Neural progenitor cell (in vitro differentiated cells): ENCODE measurements around the gene NAPA. TPM values are rescaled to one million over a fixed set of nuclear protein-coding genes. Genes with fewer than 3 reads are reported as not detected.

Experiments
- DNase-seq: peaks from one replicate; pipeline ENCODE4 v3.0.0-alpha.2; 2016; ENCODE audit warnings: low spot score
- H2AFZ ChIP-seq: fragments of 200-600 bp; sonication (generic); replicated peaks from 2 replicates; pipeline ENCODE4 v1.6.1; 2016; ENCODE audit warnings: antibody characterized with exemption
- H3F3A ChIP-seq: fragments of 200-600 bp; sonication (generic); 2 replicates; pipeline ENCODE4 v1.6.1; 2016; ENCODE audit warnings: antibody characterized with exemption, low read depth
- H3K27ac ChIP-seq: fragments of 200-600 bp; sonication (generic); 2 replicates; pipeline ENCODE4 v1.5.1; 2016; ENCODE audit warnings: mild to moderate bottlenecking
- H3K27me3 ChIP-seq: fragments of 200-600 bp; sonication (generic); 2 replicates; pipeline ENCODE4 v1.6.1; 2016; ENCODE audit warnings: mild to moderate bottlenecking, moderate library complexity
- H3K36me3 ChIP-seq: fragments of 200-600 bp; sonication (generic); 2 replicates; pipeline ENCODE4 v1.5.1; 2016
- H3K4me1 ChIP-seq: fragments of 200-600 bp; sonication (generic); 2 replicates; pipeline ENCODE4 v1.6.1; 2016; ENCODE audit warnings: mixed run types
- H3K4me2 ChIP-seq: fragments of 200-600 bp; sonication (generic); 2 replicates; pipeline ENCODE4 v1.6.1; 2016
- H3K4me3 ChIP-seq: fragments of 200-600 bp; sonication (generic); 2 replicates; pipeline ENCODE4 v1.5.1; 2016
- H3K79me2 ChIP-seq: fragments of 200-600 bp; sonication (generic); 2 replicates; pipeline ENCODE4 v1.6.1; 2016; ENCODE audit warnings: low read depth
- H3K9ac ChIP-seq: fragments of 200-600 bp; sonication (generic); 2 replicates; pipeline ENCODE4 v1.6.1; 2016
- H3K9me3 ChIP-seq: fragments of 200-600 bp; sonication (generic); 2 replicates; pipeline ENCODE4 v1.5.1; 2016; ENCODE audit warnings: low read depth
- H4K20me1 ChIP-seq: fragments of 200-600 bp; sonication (generic); 2 replicates; pipeline ENCODE4 v1.6.1; 2016; ENCODE audit warnings: low read depth
- H3K27ac Mint-ChIP-seq: 3 replicates; pipeline ENCODE4 v1.8.0; 2021; ENCODE audit warnings: mixed read lengths
- H3K27me3 Mint-ChIP-seq: 2 replicates; pipeline ENCODE4 v1.8.0; 2022; ENCODE audit warnings: low read depth, mild to moderate bottlenecking, inconsistent platforms, moderate library complexity, mixed read lengths; ENCODE audit not compliant: insufficient read depth
- H3K36me3 Mint-ChIP-seq: 3 replicates; pipeline ENCODE4 v1.8.0; 2021; ENCODE audit warnings: mixed read lengths
- H3K4me1 Mint-ChIP-seq: 3 replicates; pipeline ENCODE4 v1.8.0; 2021; ENCODE audit warnings: mixed read lengths
- H3K4me3 Mint-ChIP-seq: 3 replicates; pipeline ENCODE4 v1.8.0; 2021; ENCODE audit warnings: mild to moderate bottlenecking, moderate library complexity, mixed read lengths
- H3K9me3 Mint-ChIP-seq: 3 replicates; pipeline ENCODE4 v1.8.0; 2020; ENCODE audit warnings: mixed read lengths
- EZH2 ChIP-seq: fragments of 200-600 bp; sonication (generic); IDR thresholded peaks from 2 replicates; pipeline ENCODE4 v1.6.1; 2017; ENCODE audit warnings: antibody characterized with exemption, mild to moderate bottlenecking, moderate library complexity
- EZH2phosphoT487 ChIP-seq: fragments of 200-600 bp; sonication (generic); IDR thresholded peaks from 2 replicates; pipeline ENCODE4 v1.6.1; 2017; ENCODE audit warnings: antibody characterized with exemption
- total RNA-seq: library from RNA; depleted of rRNA; stranded (reverse); fragments of >200 nt; gene quantifications from 2 replicates; pipeline ENCODE4 v1.2.3, GENCODE V29; 2015; ENCODE audit warnings: low replicate concordance
- TF ChIP-seq, protein P1 (sequence below): fragments of 200-600 bp; sonication (generic); IDR thresholded peaks from 2 replicates; pipeline ENCODE4 v1.5.1; 2017; ENCODE audit warnings: antibody characterized with exemption, mild to moderate bottlenecking

NAPA gene
- total RNA-seq, 1 donor from 2014 or later: 30.2 TPM

DNA sequence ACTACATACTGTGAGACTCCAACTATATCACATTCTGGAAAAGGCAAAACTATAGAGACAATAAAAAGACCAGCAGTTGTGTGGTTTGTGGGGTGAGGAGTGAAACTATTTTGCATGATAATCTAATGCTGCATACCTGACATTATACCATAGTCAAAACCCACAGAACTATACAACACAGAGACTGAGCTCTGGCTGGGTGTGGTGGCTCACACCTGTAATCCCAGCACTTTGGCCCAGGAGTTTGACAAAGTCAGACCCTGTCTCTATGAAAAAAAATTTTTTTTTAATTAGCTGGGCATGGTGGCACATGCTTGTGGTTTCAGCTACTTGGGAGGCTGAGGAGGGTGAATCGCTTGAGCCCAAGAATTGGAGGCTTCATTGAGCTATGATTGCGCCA lies 46.1 kb upstream of the NAPA start:
- Histone ChIP-seq H3K4me3 (no peak overlapping the region), H3K79me2 (no peaks in the 10 kb centered on the region), H3K27me3 (no peaks in the 10 kb centered on the region), H2AFZ (no peak overlapping the region), H3K36me3 (no peaks in the 10 kb centered on the region), H3K27ac (no peak overlapping the region), H3K9me3 (no peaks in the 10 kb centered on the region), H3K4me2 (no peak overlapping the region), H3K4me1 (no peaks in the 10 kb centered on the region), H4K20me1 (no peaks in the 10 kb centered on the region), H3F3A (no peaks in the 10 kb centered on the region), H3K9ac (no peak overlapping the region)
- peaks cover 3% of the 10 kb centered on the region for H3K4me1 Mint-ChIP-seq
- TF ChIP-seq EZH2phosphoT487: no peak
- TF ChIP-seq, protein P1, sequence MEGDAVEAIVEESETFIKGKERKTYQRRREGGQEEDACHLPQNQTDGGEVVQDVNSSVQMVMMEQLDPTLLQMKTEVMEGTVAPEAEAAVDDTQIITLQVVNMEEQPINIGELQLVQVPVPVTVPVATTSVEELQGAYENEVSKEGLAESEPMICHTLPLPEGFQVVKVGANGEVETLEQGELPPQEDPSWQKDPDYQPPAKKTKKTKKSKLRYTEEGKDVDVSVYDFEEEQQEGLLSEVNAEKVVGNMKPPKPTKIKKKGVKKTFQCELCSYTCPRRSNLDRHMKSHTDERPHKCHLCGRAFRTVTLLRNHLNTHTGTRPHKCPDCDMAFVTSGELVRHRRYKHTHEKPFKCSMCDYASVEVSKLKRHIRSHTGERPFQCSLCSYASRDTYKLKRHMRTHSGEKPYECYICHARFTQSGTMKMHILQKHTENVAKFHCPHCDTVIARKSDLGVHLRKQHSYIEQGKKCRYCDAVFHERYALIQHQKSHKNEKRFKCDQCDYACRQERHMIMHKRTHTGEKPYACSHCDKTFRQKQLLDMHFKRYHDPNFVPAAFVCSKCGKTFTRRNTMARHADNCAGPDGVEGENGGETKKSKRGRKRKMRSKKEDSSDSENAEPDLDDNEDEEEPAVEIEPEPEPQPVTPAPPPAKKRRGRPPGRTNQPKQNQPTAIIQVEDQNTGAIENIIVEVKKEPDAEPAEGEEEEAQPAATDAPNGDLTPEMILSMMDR: no peak
- no peak for TF ChIP-seq EZH2
- H3K4me3 Mint-ChIP-seq: no peak overlapping the region
- DNase-seq: no peak
- H3K27me3 Mint-ChIP-seq: no peaks in the 10 kb centered on the region
- no peaks in the 10 kb centered on the region for H3K9me3 Mint-ChIP-seq
- H3K36me3 Mint-ChIP-seq: no peaks in the 10 kb centered on the region
- no peak overlapping the region for H3K27ac Mint-ChIP-seq

DNA sequence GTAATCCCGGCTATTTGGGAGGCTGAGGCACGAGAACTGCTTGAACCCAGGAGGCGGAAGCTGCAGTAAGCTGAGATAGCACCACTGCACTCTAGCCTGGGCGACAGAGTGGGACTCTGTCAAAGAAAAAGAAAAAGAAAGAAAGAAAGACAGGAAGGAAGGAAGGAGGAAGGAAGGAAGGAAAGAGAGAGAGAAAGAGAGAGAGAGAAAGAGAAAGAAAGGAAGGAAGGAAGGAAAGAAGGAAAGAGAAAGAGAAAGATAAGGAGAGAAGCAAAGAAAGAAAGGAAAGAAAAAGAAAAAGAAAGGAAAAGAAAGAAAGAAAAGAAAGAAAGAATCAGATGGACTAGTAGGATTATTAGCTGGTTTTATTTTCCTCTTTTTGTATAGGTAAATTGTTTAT lies 35.3 kb upstream of the NAPA start:
- Histone ChIP-seq H3K4me3 (no peak overlapping the region), H3K36me3 (no peaks in the 10 kb centered on the region), H3K79me2 (no peaks in the 10 kb centered on the region), H3K4me2 (no peak overlapping the region), H3K27me3 (no peaks in the 10 kb centered on the region), H3K27ac (no peak overlapping the region), H3K9me3 (no peaks in the 10 kb centered on the region), H3K4me1 (no peaks in the 10 kb centered on the region), H2AFZ (no peak overlapping the region), H4K20me1 (no peaks in the 10 kb centered on the region), H3F3A (no peaks in the 10 kb centered on the region), H3K9ac (no peak overlapping the region)
- no peak for DNase-seq
- peaks cover 2% of the 10 kb centered on the region for H3K27me3 Mint-ChIP-seq
- no peaks in the 10 kb centered on the region for H3K9me3 Mint-ChIP-seq
- peaks cover 5% of the 10 kb centered on the region for H3K4me1 Mint-ChIP-seq
- H3K36me3 Mint-ChIP-seq: no peaks in the 10 kb centered on the region
- H3K4me3 Mint-ChIP-seq: no peak overlapping the region
- TF ChIP-seq EZH2: no peak
- TF ChIP-seq, protein P1: no peak
- TF ChIP-seq EZH2phosphoT487: no peak
- no peak overlapping the region for H3K27ac Mint-ChIP-seq

DNA sequence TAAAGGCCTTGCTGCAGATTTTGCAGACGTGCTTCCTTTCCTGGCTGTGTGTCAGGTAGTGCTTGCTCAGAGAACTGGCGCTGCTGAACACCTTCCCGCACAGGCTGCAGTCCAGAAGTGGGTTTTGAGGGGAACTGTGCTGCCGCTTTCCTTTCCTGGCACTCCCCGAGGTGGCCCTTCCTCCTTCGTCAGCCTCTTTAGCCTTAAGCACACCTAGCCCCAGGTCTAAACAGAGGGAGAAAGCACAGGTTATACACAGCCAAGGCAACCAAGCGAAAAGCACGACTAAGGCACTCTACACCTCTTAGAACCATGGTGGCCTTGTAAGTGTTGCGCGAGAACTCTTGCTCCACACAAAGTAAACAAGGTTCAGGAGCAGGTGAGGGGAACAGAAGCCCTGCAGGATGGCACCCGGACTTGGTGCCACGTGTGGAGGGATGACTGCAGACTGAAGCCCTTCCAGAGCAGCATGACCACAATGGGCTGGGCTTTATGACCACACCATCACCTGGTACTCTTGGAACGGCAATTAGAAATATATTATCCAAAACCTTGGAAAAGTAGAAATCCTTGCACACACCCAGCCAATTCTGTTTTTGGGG lies 34.5 kb upstream of the NAPA start:
- Histone ChIP-seq H3K36me3 (no peaks in the 10 kb centered on the region), H3K4me1 (no peaks in the 10 kb centered on the region), H3K27me3 (no peaks in the 10 kb centered on the region), H2AFZ (no peak overlapping the region), H3K4me2 (no peak overlapping the region), H3K9me3 (no peaks in the 10 kb centered on the region), H3F3A (no peaks in the 10 kb centered on the region), H3K9ac (no peak overlapping the region), H4K20me1 (no peaks in the 10 kb centered on the region), H3K27ac (no peak overlapping the region), H3K4me3 (no peak overlapping the region), H3K79me2 (no peaks in the 10 kb centered on the region)
- DNase-seq: no peak
- Mint-ChIP-seq H3K4me1 (peaks cover 5% of the 10 kb centered on the region), H3K36me3 (no peaks in the 10 kb centered on the region), H3K27ac (no peak overlapping the region), H3K4me3 (no peak overlapping the region), H3K9me3 (no peaks in the 10 kb centered on the region), H3K27me3 (peaks cover 2% of the 10 kb centered on the region)
- no peak for TF ChIP-seq EZH2phosphoT487
- no peak for TF ChIP-seq EZH2
- TF ChIP-seq, protein P1: no peak
